ENCODE data around the gene FGR.
"Not testable (repeated sequence)": the region's sequence is repeated elsewhere in the genome, so short reads cannot be mapped to it uniquely, and the experiment has no call there.

FGR gene

GRCh38 chr1:27621051-27621920 is 13.7 kb downstream of the FGR start:
- H3K27ac Mint-ChIP-seq, result no peak overlapping the region
- ATAC-seq (ENCODE audit: low read depth) (no peak), DNase-seq (ENCODE audit: low spot score in 2 of 2) (no peak)
- no peaks in the 10 kb centered on the region for H3K27me3 Mint-ChIP-seq
- peaks cover 25% of the 10 kb centered on the region for H3K4me1 Mint-ChIP-seq
- no peaks in the 10 kb centered on the region for H3K9me3 Mint-ChIP-seq
- peaks cover 8% of the 10 kb centered on the region for H3K36me3 Mint-ChIP-seq
- H3K4me3 Mint-ChIP-seq, result no peak overlapping the region

GRCh38 chr1:27619782-27620438 is 15.1 kb downstream of the FGR start:
- H3K27ac Mint-ChIP-seq; ATAC-seq (ENCODE audit: low read depth); H3K36me3 Mint-ChIP-seq; H3K9me3 Mint-ChIP-seq; DNase-seq (ENCODE audit: low spot score in 2 of 2); H3K27me3 Mint-ChIP-seq; H3K4me3 Mint-ChIP-seq: not testable (repeated sequence)
- H3K4me1 Mint-ChIP-seq, result peaks cover 23% of the 10 kb centered on the region

GRCh38 chr1:27618341-27619082 is 16.5 kb downstream of the FGR start:
- H3K27ac Mint-ChIP-seq, result peak overlapping the region; percentile 1
- no peaks in the 10 kb centered on the region for H3K9me3 Mint-ChIP-seq
- no peaks in the 10 kb centered on the region for H3K27me3 Mint-ChIP-seq
- ATAC-seq (ENCODE audit: low read depth) (peak; percentile 89), DNase-seq (ENCODE audit: low spot score in 2 of 2) (no peak)
- H3K4me1 Mint-ChIP-seq, result peaks cover 23% of the 10 kb centered on the region
- H3K4me3 Mint-ChIP-seq, result no peak overlapping the region
- H3K36me3 Mint-ChIP-seq, result peaks cover 8% of the 10 kb centered on the region

GRCh38 chr1:27617420-27617819 is 17.6 kb downstream of the FGR start:
- H3K4me1 Mint-ChIP-seq, result peaks cover 23% of the 10 kb centered on the region

GRCh38 chr1:27616441-27616840 is 18.5 kb downstream of the FGR start:
- H3K27ac Mint-ChIP-seq, result peak overlapping the region; percentile 51
- H3K9me3 Mint-ChIP-seq, result no peaks in the 10 kb centered on the region
- peaks cover 11% of the 10 kb centered on the region for H3K36me3 Mint-ChIP-seq
- H3K27me3 Mint-ChIP-seq, result no peaks in the 10 kb centered on the region
- no peak for DNase-seq (ENCODE audit: low spot score in 2 of 2)
- peaks cover 21% of the 10 kb centered on the region for H3K4me1 Mint-ChIP-seq
- no peak overlapping the region for H3K4me3 Mint-ChIP-seq
- no peak for ATAC-seq (ENCODE audit: low read depth)

More at GRCh38 chr1:27617420-27617819, 17.6 kb downstream of the FGR start:
- Mint-ChIP-seq H3K36me3 (peaks cover 8% of the 10 kb centered on the region), H3K9me3 (no peaks in the 10 kb centered on the region), H3K4me3 (no peak overlapping the region), H3K27me3 (no peaks in the 10 kb centered on the region), H3K27ac (no peak overlapping the region)
- no peak for DNase-seq (ENCODE audit: low spot score in 2 of 2)
- no peak for ATAC-seq (ENCODE audit: low read depth)

GRCh38 chr1:27615346-27616192 is 19.4 kb downstream of the FGR start:
- DNase-seq (ENCODE audit: low spot score in 2 of 2) (no peak), ATAC-seq (ENCODE audit: low read depth) (no peak)
- no peaks in the 10 kb centered on the region for H3K27me3 Mint-ChIP-seq
- peaks cover 11% of the 10 kb centered on the region for H3K36me3 Mint-ChIP-seq
- H3K4me1 Mint-ChIP-seq, result peaks cover 25% of the 10 kb centered on the region
- H3K27ac Mint-ChIP-seq, result no peak overlapping the region
- H3K9me3 Mint-ChIP-seq, result no peaks in the 10 kb centered on the region
- H3K4me3 Mint-ChIP-seq, result no peak overlapping the region

- H3K9me3 Mint-ChIP-seq, result no peaks in the 10 kb centered on the region
- ATAC-seq (ENCODE audit: low read depth) (no peak), DNase-seq (ENCODE audit: low spot score in 2 of 2) (no peak)
- H3K4me3 Mint-ChIP-seq, result no peak overlapping the region
- no peak overlapping the region for H3K27ac Mint-ChIP-seq
- H3K4me1 Mint-ChIP-seq, result peaks cover 25% of the 10 kb centered on the region
- H3K27me3 Mint-ChIP-seq, result no peaks in the 10 kb centered on the region
- peaks cover 11% of the 10 kb centered on the region for H3K36me3 Mint-ChIP-seq
Observed at GRCh38 chr1:27614625-27615344, 20.2 kb downstream of the FGR start.

GRCh38 chr1:27614043-27614624 is 20.9 kb downstream of the FGR start:
- peaks cover 25% of the 10 kb centered on the region for H3K4me1 Mint-ChIP-seq
- no peaks in the 10 kb centered on the region for H3K9me3 Mint-ChIP-seq
- H3K27me3 Mint-ChIP-seq, result no peaks in the 10 kb centered on the region
- ATAC-seq (ENCODE audit: low read depth) (no peak), DNase-seq (ENCODE audit: low spot score in 2 of 2) (no peak)
- peaks cover 11% of the 10 kb centered on the region for H3K36me3 Mint-ChIP-seq
- H3K27ac Mint-ChIP-seq, result no peak overlapping the region
- H3K4me3 Mint-ChIP-seq, result no peak overlapping the region

GRCh38 chr1:27612718-27613117 is 22.3 kb downstream of the FGR start:
- Mint-ChIP-seq H3K4me1 (peaks cover 15% of the 10 kb centered on the region), H3K27ac (peak overlapping the region; percentile 55), H3K27me3 (no peaks in the 10 kb centered on the region), H3K36me3 (peaks cover 11% of the 10 kb centered on the region), H3K9me3 (no peaks in the 10 kb centered on the region), H3K4me3 (no peak overlapping the region)
- DNase-seq (ENCODE audit: low spot score in 2 of 2) (no peak), ATAC-seq (ENCODE audit: low read depth) (no peak)

- Mint-ChIP-seq H3K36me3 (peaks cover 5% of the 10 kb centered on the region), H3K4me3 (no peak overlapping the region), H3K4me1 (peaks cover 11% of the 10 kb centered on the region), H3K9me3 (no peaks in the 10 kb centered on the region), H3K27ac (no peak overlapping the region), H3K27me3 (no peaks in the 10 kb centered on the region)
- ATAC-seq (ENCODE audit: low read depth), result no peak
- no peak for DNase-seq (ENCODE audit: low spot score in 2 of 2)
Observed at GRCh38 chr1:27611450-27611849, 23.5 kb downstream of the FGR start.

- peaks cover 5% of the 10 kb centered on the region for H3K36me3 Mint-ChIP-seq
- H3K9me3 Mint-ChIP-seq, result no peaks in the 10 kb centered on the region
- H3K4me1 Mint-ChIP-seq, result peaks cover 13% of the 10 kb centered on the region
- no peak overlapping the region for H3K27ac Mint-ChIP-seq
- H3K4me3 Mint-ChIP-seq, result no peak overlapping the region
- DNase-seq (ENCODE audit: low spot score in 2 of 2) (peak in 1 of 2 donors; percentile 57), ATAC-seq (ENCODE audit: low read depth) (peak; percentile 86)
- no peaks in the 10 kb centered on the region for H3K27me3 Mint-ChIP-seq
Observed at GRCh38 chr1:27609618-27610240, 25.3 kb downstream of the FGR start.

GRCh38 chr1:27609210-27609555 is 25.8 kb downstream of the FGR start:
- Mint-ChIP-seq H3K9me3 (no peaks in the 10 kb centered on the region), H3K4me1 (peaks cover 13% of the 10 kb centered on the region), H3K4me3 (no peak overlapping the region), H3K27ac (no peak overlapping the region), H3K36me3 (peaks cover 5% of the 10 kb centered on the region), H3K27me3 (no peaks in the 10 kb centered on the region)
- ATAC-seq (ENCODE audit: low read depth) (peak; percentile 28), DNase-seq (ENCODE audit: low spot score in 2 of 2) (no peak)

All from memory B cell (primary cell).